GM19438 (cell line): Measurements from ENCODE around the gene TEX29.

Experiments used
- ATAC-seq: cut with Tn5 transposase; IDR thresholded peaks from one replicate; pipeline ENCODE4 v1.9.1; 2021; ENCODE audit warnings: low read depth; ENCODE audit not compliant: unreplicated experiment

The TEX29 gene

GRCh38 chr13:111338841-111339240 is 18.4 kb downstream of the TEX29 start:
- ATAC-seq, result no peak

- no peak for ATAC-seq
Observed at GRCh38 chr13:111339366-111340143, 19.1 kb downstream of the TEX29 start.

DNA sequence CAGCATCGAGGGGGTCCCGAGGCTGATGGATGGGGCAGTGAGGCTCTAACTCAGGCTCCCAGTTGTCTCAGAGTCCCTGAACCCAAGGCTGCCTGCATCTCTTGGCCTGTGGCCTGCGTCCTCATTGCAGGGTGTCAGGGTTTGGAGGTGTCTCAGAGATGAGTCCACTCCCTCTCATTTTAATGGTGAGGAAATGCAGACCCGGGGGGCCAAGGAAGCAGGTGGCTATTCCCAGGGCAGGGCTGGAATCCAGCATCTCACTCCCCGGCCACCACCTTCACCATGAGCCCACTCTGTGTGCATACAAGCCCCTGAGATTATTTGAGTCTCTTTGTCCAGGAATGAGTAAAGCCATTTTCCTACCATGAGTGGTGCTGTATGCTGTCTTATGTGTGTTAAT is 21.4 kb downstream of the TEX29 start:
- ATAC-seq, result no peak

DNA sequence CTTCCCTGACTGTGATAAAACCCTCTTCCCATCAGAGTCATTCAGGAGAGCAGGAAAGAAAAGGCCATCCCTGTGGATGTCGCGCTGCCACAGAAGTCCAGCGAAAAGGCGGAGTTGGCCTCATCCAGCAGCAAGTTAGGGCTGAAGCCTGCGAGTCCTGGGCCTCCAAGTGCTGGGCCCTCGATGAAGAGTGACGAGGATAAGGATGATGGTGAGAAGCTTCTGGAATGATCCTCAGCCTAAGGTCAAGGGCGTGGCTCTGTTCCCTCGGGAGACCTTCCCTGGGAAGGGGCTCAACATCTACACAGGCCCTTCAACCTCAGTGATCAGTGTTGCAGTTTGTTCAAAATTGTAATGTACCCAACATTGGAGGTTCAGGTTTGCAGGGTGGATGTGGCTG is 22.3 kb downstream of the TEX29 start:
- ATAC-seq, result no peak

- ATAC-seq, result no peak
Observed at GRCh38 chr13:111343186-111343805, 22.9 kb downstream of the TEX29 start.

GRCh38 chr13:111344471-111345191 is 24.2 kb downstream of the TEX29 start:
- no peak for ATAC-seq

- ATAC-seq, result no peak
Observed at GRCh38 chr13:111345682-111346081, 25.2 kb downstream of the TEX29 start.

GRCh38 chr13:111346101-111346680 is 25.7 kb downstream of the TEX29 start:
- no peak for ATAC-seq

DNA sequence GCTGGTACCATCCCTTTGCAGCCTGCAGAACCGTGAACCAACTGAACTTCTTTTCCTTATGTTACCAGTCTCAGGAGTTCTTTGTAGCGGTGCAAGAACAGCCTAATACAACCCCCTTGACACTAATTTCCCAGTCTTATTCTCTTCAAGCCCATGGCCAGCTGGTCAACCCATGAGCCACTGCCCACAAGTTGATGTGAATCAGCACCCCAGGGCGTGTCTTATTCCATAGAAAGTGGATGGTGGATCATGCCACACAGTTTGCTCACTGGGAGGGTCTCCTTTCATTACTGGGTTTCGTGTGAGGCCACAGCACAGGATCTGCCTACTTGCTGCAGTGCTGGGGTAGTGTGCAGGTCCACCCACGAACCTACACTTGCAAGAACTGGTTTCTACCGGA is 27.0 kb downstream of the TEX29 start:
- no peak for ATAC-seq

DNA sequence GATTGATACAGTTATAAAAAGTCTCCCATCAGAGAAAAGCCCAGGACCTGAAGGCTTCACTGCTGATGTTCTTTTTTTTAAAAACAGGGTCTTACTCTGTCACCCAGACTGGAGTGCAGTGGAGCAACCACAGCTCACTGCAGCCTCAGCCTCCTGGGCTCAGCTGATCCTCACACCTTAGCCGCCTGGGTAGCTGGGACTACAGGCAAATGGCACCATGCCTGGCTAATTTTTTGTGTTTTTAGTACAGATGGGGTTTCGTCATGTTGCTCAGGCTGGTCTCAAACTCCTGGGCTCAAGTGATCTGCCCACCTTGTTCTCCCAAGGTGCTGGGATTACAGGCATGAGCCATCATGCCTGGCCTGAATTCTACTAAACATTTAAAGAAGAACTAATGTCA is 33.1 kb downstream of the TEX29 start:
- ATAC-seq, result no peak

DNA sequence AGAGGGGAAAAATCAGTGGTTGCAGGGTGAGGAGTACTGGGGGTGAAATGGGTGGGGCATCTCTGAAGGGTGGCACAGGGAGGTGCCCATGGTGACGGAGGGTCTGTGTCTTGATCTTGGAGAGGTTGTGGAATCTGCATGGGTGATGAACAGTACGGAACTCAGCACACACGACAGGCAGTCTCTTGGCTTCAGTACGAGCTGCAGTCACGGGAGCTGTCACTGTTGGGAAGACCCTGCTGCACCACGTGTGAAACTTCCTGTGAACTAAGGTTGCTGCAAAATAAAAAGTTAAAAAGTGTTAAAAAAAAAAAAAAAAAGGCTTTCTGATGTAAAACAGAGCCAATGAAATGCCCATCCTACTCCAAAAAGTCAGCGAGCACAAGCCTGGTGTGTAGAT is 34.3 kb downstream of the TEX29 start:
- ATAC-seq, result no peak

DNA sequence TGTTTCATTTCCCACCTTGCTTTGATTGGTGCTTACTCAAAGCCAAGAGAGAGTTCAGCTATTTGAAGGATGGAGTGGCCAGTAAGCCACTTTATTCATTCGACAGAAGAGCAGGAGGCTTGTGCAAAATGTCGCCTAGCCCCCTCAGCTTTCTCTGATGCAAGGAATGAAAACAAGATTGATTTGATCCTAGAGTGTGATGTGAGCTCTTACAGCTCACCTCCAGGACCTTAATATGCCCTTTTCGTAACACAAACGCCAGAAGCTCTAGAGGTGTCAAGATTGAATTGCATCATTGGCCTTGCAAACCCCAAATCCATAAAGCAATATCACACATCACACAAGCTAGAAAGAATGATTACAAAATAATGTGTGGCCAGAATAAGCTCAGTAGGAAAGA is 36.4 kb downstream of the TEX29 start:
- no peak for ATAC-seq

DNA sequence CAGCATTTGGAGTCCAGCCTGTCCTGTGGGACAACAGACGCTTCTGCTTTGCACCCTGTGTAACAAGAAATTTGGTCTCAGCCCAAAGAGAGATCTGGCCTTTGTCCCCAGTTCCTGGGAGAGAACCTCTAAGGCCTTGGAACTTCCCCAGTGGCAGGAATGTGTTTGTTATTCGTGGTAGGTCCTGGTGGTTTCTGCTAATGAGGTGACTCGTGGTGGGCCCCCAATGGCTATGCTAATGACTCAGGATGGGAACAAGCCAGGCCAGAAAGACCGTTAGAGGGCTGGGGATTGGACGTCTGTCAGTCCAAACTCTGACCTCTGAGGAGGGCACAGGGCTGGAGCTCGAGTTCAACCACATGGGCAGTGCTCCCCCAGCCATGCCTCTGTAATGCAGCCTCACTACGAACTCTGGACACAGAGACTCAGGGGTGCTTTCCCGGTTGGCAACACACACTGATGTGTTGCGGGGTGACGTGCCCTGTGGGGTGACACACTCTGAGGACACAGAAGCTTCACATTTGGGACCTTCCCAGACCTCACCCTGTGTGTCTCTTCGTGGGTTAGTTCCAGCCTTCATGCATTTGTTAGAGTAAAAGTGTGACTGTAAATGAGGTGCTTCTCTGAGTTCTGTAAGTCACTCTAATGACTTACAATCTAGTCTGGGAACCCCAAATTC is 38.9 kb downstream of the TEX29 start:
- ATAC-seq, result no peak

GRCh38 chr13:111359930-111360329 is 39.5 kb downstream of the TEX29 start:
- no peak for ATAC-seq

DNA sequence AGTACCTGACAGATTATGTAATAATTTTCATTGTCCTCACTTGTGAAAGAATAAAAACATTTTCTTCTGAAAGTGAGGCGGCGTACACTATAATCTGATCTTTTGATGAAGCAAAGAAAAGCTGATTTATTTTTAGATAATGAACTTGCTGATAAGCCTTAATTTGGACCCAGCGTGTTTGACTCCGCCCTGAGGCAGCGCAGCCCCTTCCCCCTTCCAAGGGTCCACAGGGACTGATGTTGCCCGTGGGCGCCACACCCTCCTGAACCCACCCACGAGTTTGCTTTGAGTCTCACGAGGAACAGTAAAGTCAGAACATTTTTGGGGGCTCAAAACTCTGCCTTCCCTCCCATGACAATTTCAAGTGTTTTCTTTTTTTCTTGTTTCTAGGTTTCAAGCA is 40.0 kb downstream of the TEX29 start:
- ATAC-seq, result no peak

GRCh38 chr13:111361046-111361872 is 40.8 kb downstream of the TEX29 start:
- no peak for ATAC-seq

- no peak for ATAC-seq
Observed at GRCh38 chr13:111361873-111362648, 41.6 kb downstream of the TEX29 start.

DNA sequence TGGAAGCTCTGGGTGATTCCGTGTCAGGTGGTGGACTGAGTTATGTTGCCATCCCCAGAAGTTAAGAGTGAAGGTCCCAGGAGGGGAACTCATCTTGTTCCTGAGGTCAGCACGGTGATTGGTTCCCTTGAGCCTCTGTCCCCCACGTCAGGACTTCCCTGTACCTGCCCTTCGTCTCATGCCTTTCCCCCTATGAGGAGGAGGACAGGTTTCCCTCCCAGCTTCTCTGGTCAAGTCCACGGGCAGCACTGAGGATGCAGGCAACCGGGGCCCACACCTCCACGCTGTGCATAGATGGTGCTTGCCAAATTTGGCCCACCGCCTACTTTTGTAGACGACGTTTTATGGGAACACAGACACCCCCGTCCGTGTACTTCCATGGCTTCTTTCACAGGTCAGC is 42.7 kb downstream of the TEX29 start:
- no peak for ATAC-seq

GRCh38 chr13:111363591-111363990 is 43.1 kb downstream of the TEX29 start:
- no peak for ATAC-seq
